Peyer's patch (tissue), 4 donors: Measurements from ENCODE around the gene TTLL5.

Source experiments
- POLR2A ChIP-seq, 2 donors: fragments of 450-650 bp; IDR thresholded peaks; one replicate each; pipeline ENCODE4 v1.5.1; 2017; ENCODE audit warnings: antibody characterized with exemption in 2 of 2, mild to moderate bottlenecking in 2 of 2, moderate library complexity in 2 of 2
- TF ChIP-seq, protein P1 (sequence below), 6 experiments: fragments of 450-650 bp in 4 of 6; fragments of 200-600 bp in 2 of 6; sonication (generic) in 1 of 6; IDR thresholded peaks; one replicate each; pipeline ENCODE4 v1.5.1; 2017 to 2019; ENCODE audit warnings: antibody characterized with exemption in 6 of 6, mild to moderate bottlenecking in 3 of 6, moderate library complexity in 1 of 6

DNA sequence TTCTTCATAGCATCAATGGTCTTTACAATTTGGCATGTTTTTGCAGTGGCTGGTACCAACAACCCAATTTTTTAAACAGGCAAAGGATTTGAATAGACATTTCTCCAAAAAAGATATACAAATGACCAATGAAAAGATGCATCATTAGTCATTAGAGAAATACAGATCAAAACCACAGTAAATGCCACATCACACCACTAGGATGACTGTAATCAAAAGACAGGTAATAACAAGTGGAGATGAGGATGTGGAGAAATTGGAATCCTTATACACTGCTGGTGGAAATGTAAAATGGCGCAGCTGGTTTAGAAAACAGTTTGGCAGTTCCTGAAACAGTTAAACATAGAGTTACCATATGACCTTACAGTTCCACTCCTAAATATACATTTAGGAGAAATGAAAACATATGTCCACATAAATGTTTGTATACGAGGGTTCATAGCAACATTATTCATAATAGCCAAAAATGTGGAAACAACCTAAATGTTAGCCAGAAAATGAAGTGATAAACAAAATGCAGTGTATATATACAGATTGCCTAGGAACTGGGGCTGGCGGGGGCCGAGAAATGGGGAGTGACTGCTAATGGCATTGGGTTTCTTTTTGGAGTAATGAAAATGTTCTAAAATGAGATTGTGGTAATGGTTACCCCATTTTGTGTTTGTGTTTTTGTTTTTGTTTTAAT is 265.5 kb downstream of the TTLL5 start:
- TF ChIP-seq, protein P1, sequence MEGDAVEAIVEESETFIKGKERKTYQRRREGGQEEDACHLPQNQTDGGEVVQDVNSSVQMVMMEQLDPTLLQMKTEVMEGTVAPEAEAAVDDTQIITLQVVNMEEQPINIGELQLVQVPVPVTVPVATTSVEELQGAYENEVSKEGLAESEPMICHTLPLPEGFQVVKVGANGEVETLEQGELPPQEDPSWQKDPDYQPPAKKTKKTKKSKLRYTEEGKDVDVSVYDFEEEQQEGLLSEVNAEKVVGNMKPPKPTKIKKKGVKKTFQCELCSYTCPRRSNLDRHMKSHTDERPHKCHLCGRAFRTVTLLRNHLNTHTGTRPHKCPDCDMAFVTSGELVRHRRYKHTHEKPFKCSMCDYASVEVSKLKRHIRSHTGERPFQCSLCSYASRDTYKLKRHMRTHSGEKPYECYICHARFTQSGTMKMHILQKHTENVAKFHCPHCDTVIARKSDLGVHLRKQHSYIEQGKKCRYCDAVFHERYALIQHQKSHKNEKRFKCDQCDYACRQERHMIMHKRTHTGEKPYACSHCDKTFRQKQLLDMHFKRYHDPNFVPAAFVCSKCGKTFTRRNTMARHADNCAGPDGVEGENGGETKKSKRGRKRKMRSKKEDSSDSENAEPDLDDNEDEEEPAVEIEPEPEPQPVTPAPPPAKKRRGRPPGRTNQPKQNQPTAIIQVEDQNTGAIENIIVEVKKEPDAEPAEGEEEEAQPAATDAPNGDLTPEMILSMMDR (IDR thresholded peaks at IDR 0.05) = peak in 1 of 6 experiments; percentile 33
- TF ChIP-seq POLR2A (IDR thresholded peaks at IDR 0.05) = no peak
